Measurements from ENCODE around the gene CNOT4.
"Not testable (repeated sequence)": the region's sequence is repeated elsewhere in the genome, so short reads cannot be mapped to it uniquely, and the experiment has no call there.

CNOT4 gene

DNA sequence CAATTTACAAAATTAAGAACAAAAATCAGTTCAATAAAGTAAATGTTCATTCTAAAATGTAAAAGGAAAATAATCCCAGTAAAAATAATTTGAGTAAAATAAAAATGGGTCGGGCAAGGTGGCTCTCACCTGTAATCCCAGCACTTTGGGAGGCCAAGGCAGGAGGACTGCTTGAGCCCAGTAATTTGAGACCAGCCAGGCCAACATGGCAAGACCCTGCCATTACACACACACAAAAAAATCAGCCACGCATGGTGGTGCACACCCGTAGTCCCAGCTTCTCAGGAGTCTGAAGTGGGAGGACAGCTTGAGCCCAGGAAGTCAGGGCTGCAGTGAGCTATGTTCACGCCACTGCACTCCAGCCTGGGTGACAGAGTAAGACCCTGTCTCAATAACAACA lies 34.4 kb downstream of the CNOT4 start:
- Histone ChIP-seq H3K36me3 (replicated peaks; ENCODE audit: low read depth, low read length) (no peaks in the 10 kb centered on the region), H2AFZ (ENCODE audit: low read depth, low read length) (no peak overlapping the region), H4K20me1 (ENCODE audit: insufficient read depth, low read length) (peaks cover 8% of the 10 kb centered on the region), H3K4me2 (ENCODE audit: low read length) (no peak overlapping the region), H3K4me1 (ENCODE audit: low read length) (no peaks in the 10 kb centered on the region), H3K4me3 (ENCODE audit: low read length) (no peak overlapping the region), H3K79me2 (ENCODE audit: low read length) (peaks cover 38% of the 10 kb centered on the region), H3K27ac (ENCODE audit: low read length) (no peak overlapping the region), H3K9me3 (ENCODE audit: insufficient read depth, low read length) (no peaks in the 10 kb centered on the region), H3K9ac (ENCODE audit: low read length) (no peak overlapping the region), H3K27me3 (ENCODE audit: low read depth, low read length) (no peaks in the 10 kb centered on the region)
- TF ChIP-seq EZH2phosphoT487 (IDR thresholded peaks at IDR 0.05; ENCODE audit: low read depth): no peak
- TF ChIP-seq, protein P1, sequence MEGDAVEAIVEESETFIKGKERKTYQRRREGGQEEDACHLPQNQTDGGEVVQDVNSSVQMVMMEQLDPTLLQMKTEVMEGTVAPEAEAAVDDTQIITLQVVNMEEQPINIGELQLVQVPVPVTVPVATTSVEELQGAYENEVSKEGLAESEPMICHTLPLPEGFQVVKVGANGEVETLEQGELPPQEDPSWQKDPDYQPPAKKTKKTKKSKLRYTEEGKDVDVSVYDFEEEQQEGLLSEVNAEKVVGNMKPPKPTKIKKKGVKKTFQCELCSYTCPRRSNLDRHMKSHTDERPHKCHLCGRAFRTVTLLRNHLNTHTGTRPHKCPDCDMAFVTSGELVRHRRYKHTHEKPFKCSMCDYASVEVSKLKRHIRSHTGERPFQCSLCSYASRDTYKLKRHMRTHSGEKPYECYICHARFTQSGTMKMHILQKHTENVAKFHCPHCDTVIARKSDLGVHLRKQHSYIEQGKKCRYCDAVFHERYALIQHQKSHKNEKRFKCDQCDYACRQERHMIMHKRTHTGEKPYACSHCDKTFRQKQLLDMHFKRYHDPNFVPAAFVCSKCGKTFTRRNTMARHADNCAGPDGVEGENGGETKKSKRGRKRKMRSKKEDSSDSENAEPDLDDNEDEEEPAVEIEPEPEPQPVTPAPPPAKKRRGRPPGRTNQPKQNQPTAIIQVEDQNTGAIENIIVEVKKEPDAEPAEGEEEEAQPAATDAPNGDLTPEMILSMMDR (IDR thresholded peaks at IDR 0.05; ENCODE audit: low read depth, low read length): no peak

DNA sequence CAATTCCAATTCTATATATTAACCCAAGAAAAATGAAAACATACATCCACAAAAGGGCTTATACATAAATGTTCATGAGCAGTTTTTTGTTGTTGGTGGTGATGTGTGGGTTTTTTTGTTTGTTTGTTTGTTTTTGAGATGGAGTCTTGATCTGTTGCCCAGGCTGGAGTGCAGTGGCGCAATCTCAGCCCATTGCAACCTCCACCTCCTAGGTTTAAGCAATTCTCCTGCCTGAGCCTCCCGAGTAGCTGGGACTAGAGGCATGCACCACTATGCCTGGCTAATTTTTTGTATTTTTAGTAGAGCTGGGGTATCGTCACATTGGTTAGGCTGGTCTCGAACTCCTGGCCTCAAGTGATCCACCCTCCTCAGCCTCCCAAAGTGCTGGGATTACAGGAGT lies 40.2 kb downstream of the CNOT4 start:
- H3K36me3 ChIP-seq (replicated peaks; ENCODE audit: low read depth, low read length); H3K27ac ChIP-seq (ENCODE audit: low read length); H3K9me3 ChIP-seq (ENCODE audit: insufficient read depth, low read length); H2AFZ ChIP-seq (ENCODE audit: low read depth, low read length); H3K4me3 ChIP-seq (ENCODE audit: low read length); H3K9ac ChIP-seq (ENCODE audit: low read length); H3K4me1 ChIP-seq (ENCODE audit: low read length); H3K4me2 ChIP-seq (ENCODE audit: low read length); H3K27me3 ChIP-seq (ENCODE audit: low read depth, low read length): not testable (repeated sequence)
- H4K20me1 ChIP-seq (ENCODE audit: insufficient read depth, low read length): peaks cover 14% of the 10 kb centered on the region
- peaks cover 35% of the 10 kb centered on the region for H3K79me2 ChIP-seq (ENCODE audit: low read length)

DNA sequence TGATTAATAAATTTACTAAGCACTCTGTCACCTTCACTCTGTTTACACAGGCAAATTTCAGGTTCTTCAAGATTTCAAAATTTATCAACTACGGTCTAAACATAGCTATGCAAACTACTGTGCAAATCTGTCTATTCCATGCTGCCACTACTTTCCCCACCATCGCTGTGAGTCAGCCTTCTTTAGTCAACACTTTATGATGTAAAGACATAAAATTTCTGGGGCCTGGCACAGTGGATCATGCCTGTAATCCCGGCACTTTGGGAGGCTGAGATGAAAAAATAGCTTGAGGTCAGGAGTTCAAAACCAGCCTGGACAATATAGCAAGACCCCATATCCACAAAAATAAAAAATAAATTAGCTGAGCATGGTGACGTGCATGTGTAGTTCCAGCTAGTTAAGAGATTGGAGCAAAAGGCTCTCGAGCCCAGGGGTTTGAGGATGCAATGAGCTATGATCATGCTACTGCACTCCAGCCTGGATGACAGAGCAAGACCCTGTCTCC lies 42.6 kb downstream of the CNOT4 start:
- no peak for TF ChIP-seq EZH2phosphoT487 (IDR thresholded peaks at IDR 0.05; ENCODE audit: low read depth)
- TF ChIP-seq, protein P1 (IDR thresholded peaks at IDR 0.05; ENCODE audit: low read depth, low read length): no peak
- Histone ChIP-seq H3K4me3 (ENCODE audit: low read length) (no peak overlapping the region), H3K9me3 (ENCODE audit: insufficient read depth, low read length) (no peaks in the 10 kb centered on the region), H2AFZ (ENCODE audit: low read depth, low read length) (no peak overlapping the region), H3K27ac (ENCODE audit: low read length) (no peak overlapping the region), H4K20me1 (ENCODE audit: insufficient read depth, low read length) (peaks cover 19% of the 10 kb centered on the region), H3K4me2 (ENCODE audit: low read length) (no peak overlapping the region), H3K79me2 (ENCODE audit: low read length) (peaks cover 38% of the 10 kb centered on the region), H3K9ac (ENCODE audit: low read length) (no peak overlapping the region), H3K27me3 (ENCODE audit: low read depth, low read length) (no peaks in the 10 kb centered on the region), H3K36me3 (replicated peaks; ENCODE audit: low read depth, low read length) (no peaks in the 10 kb centered on the region), H3K4me1 (ENCODE audit: low read length) (peaks cover 8% of the 10 kb centered on the region)

DNA sequence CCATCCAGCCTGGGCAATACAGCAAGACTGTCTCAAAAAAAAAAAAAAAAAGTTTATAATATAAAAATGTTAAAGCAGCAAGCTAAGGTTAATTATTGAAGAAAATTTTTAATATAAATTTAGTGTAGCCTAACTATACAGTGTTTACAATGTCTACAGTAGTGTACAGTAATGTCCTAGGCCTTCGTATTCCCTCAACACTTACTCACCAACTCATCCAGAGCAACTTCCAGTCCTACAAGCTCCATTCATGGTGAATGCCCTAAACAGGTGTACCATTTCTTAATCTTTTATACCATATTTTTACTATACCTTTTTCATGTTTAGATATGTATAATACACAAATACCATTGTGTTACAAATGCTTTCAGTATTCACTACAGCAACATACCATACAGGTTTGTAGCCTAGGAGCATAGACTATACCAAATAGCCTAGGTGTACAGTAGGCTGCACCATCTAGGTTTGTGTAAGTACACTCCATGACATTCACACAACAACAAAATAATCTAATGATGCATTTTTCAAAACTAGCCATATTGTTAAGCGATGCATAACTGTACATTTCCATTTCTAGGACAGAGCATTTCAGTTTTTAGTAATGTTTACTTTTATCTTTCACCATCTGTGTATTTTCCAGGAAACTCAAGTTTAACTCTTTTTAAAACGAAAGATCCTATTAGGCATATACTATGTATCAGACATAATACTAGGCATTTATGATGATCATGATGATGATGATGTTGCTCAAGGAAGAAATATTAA lies 43.3 kb downstream of the CNOT4 start:
- no peak overlapping the region for H3K4me2 ChIP-seq (ENCODE audit: low read length)
- H4K20me1 ChIP-seq (ENCODE audit: insufficient read depth, low read length): peaks cover 21% of the 10 kb centered on the region
- no peaks in the 10 kb centered on the region for H3K9me3 ChIP-seq (ENCODE audit: insufficient read depth, low read length)
- H3K4me1 ChIP-seq (ENCODE audit: low read length): peaks cover 8% of the 10 kb centered on the region
- no peak overlapping the region for H3K27ac ChIP-seq (ENCODE audit: low read length)
- no peaks in the 10 kb centered on the region for H3K36me3 ChIP-seq (replicated peaks; ENCODE audit: low read depth, low read length)
- H2AFZ ChIP-seq (ENCODE audit: low read depth, low read length): no peak overlapping the region
- no peak for TF ChIP-seq EZH2phosphoT487 (IDR thresholded peaks at IDR 0.05; ENCODE audit: low read depth)
- TF ChIP-seq, protein P1 (IDR thresholded peaks at IDR 0.05; ENCODE audit: low read depth, low read length): no peak
- H3K27me3 ChIP-seq (ENCODE audit: low read depth, low read length): no peaks in the 10 kb centered on the region
- H3K4me3 ChIP-seq (ENCODE audit: low read length): no peak overlapping the region
- no peak overlapping the region for H3K9ac ChIP-seq (ENCODE audit: low read length)
- H3K79me2 ChIP-seq (ENCODE audit: low read length): peaks cover 40% of the 10 kb centered on the region
